SH-SY5Y (cell line): Measurements from ENCODE around the gene ELOVL6.
A peak's percentile ranks its signal among the peaks of the same experiment; 100 is the strongest.

Source experiments
- GATA2 ChIP-seq: IDR thresholded peaks from 2 replicates; pipeline ENCODE4 v1.6.1; 2011; ENCODE audit warnings: mild to moderate bottlenecking, low read depth, low read length
- GATA3 ChIP-seq: IDR thresholded peaks from 2 replicates; pipeline ENCODE4 v1.6.1; 2011; ENCODE audit warnings: low read depth, mild to moderate bottlenecking, low read length, moderate library complexity

ELOVL6 gene

GRCh38 chr4:110183058-110183457, 15.4 kb downstream of the ELOVL6 start:
- no peak for TF ChIP-seq GATA2
- no peak for TF ChIP-seq GATA3

GRCh38 chr4:110181890-110182289, 16.5 kb downstream of the ELOVL6 start:
- no peak for TF ChIP-seq GATA3
- TF ChIP-seq GATA2: no peak

- no peak for TF ChIP-seq GATA3
- no peak for TF ChIP-seq GATA2
These were observed 22.8 kb downstream of the ELOVL6 start for GRCh38 chr4:110175634-110176033.

- TF ChIP-seq GATA3 (no peak), GATA2 (no peak)
These were observed 25.4 kb downstream of the ELOVL6 start for GRCh38 chr4:110172972-110173371.

- TF ChIP-seq GATA2: no peak
- TF ChIP-seq GATA3: no peak
These were observed 26.4 kb downstream of the ELOVL6 start for GRCh38 chr4:110171971-110172370.

- no peak for TF ChIP-seq GATA3
- no peak for TF ChIP-seq GATA2
These were observed 27.6 kb downstream of the ELOVL6 start for GRCh38 chr4:110170861-110171260.

GRCh38 chr4:110165382-110166286, 32.8 kb downstream of the ELOVL6 start:
- TF ChIP-seq GATA3: peak; percentile 93
- TF ChIP-seq GATA2: peak; percentile 98

GRCh38 chr4:110164856-110165255, 33.6 kb downstream of the ELOVL6 start:
- TF ChIP-seq GATA3 (no peak), GATA2 (no peak)

GRCh38 chr4:110164251-110164650, 34.2 kb downstream of the ELOVL6 start:
- TF ChIP-seq GATA2: no peak
- no peak for TF ChIP-seq GATA3

GRCh38 chr4:110163327-110164069, 34.9 kb downstream of the ELOVL6 start:
- TF ChIP-seq GATA3 (no peak), GATA2 (no peak)

- TF ChIP-seq GATA3 (no peak), GATA2 (no peak)
These were observed 37.8 kb downstream of the ELOVL6 start for GRCh38 chr4:110160618-110161017.

- TF ChIP-seq GATA3 (no peak), GATA2 (no peak)
These were observed 38.9 kb downstream of the ELOVL6 start for GRCh38 chr4:110159541-110159940.

- TF ChIP-seq GATA3 (no peak), GATA2 (no peak)
These were observed 40.8 kb downstream of the ELOVL6 start for GRCh38 chr4:110157580-110157979.

- TF ChIP-seq GATA3 (no peak), GATA2 (no peak)
These were observed 42.0 kb downstream of the ELOVL6 start for GRCh38 chr4:110156442-110156841.

GRCh38 chr4:110155654-110156053, 42.8 kb downstream of the ELOVL6 start:
- no peak for TF ChIP-seq GATA3
- no peak for TF ChIP-seq GATA2
